Endodermal cell (in vitro differentiated cells): ENCODE measurements around the gene TMEM87B. TPM values are rescaled to one million over a fixed set of nuclear protein-coding genes. Genes with fewer than 3 reads are reported as not detected.

Source experiments
- DNase-seq: peaks from one replicate; pipeline ENCODE4 v3.0.0-alpha.2; 2017
- H3K27ac ChIP-seq: 2 replicates; pipeline ENCODE4 v1.5.1; 2013; ENCODE audit warnings: mild to moderate bottlenecking, low read depth, low read length, moderate library complexity
- H3K27me3 ChIP-seq: 2 replicates; pipeline ENCODE4 v1.6.1; 2013; ENCODE audit warnings: mild to moderate bottlenecking, low read length, moderate library complexity; ENCODE audit not compliant: insufficient read depth, control insufficient read depth, poor library complexity, severe bottlenecking
- H3K36me3 ChIP-seq: 2 replicates; pipeline ENCODE4 v1.7.0; 2013; ENCODE audit warnings: mild to moderate bottlenecking, low read length, moderate library complexity; ENCODE audit not compliant: control insufficient read depth, insufficient read depth
- H3K4me1 ChIP-seq: one replicate; pipeline ENCODE4 v1.7.0; 2013; ENCODE audit warnings: low read length; ENCODE audit not compliant: control insufficient read depth, insufficient read depth
- H3K4me3 ChIP-seq: 2 replicates; pipeline ENCODE4 v1.5.1; 2013; ENCODE audit warnings: mild to moderate bottlenecking, low read length, moderate library complexity
- H3K9ac ChIP-seq: 2 replicates; pipeline ENCODE4 v1.6.1; 2013; ENCODE audit warnings: mild to moderate bottlenecking, low read length, moderate library complexity; ENCODE audit not compliant: poor library complexity, severe bottlenecking; ENCODE audit errors: extremely low read depth
- H3K9me3 ChIP-seq: 2 replicates; pipeline ENCODE4 v1.6.1; 2013; ENCODE audit warnings: mild to moderate bottlenecking, low read length, moderate library complexity; ENCODE audit not compliant: control insufficient read depth
- H3K27ac Mint-ChIP-seq: 2 replicates; pipeline ENCODE4 v1.8.0; 2020; ENCODE audit warnings: mixed read lengths
- H3K27me3 Mint-ChIP-seq: 2 replicates; pipeline ENCODE4 v1.8.0; 2021; ENCODE audit warnings: mild to moderate bottlenecking, mixed read lengths; ENCODE audit not compliant: insufficient read depth
- H3K36me3 Mint-ChIP-seq: 2 replicates; pipeline ENCODE4 v1.8.0; 2020; ENCODE audit warnings: low read depth, mixed read lengths
- H3K4me1 Mint-ChIP-seq: 2 replicates; pipeline ENCODE4 v1.8.0; 2020; ENCODE audit warnings: mixed read lengths
- H3K4me3 Mint-ChIP-seq: 2 replicates; pipeline ENCODE4 v1.8.0; 2020; ENCODE audit warnings: mild to moderate bottlenecking, moderate library complexity, mixed read lengths
- H3K9me3 Mint-ChIP-seq: 2 replicates; pipeline ENCODE4 v1.8.0; 2020; ENCODE audit warnings: mild to moderate bottlenecking, mixed read lengths
- CTCF ChIP-seq: fragments of 200-600 bp; sonication (generic); conservative IDR thresholded peaks from 2 replicates; pipeline ENCODE4 v1.5.0; 2021; ENCODE audit warnings: antibody characterized with exemption, mild to moderate bottlenecking
- WGBS, 2 experiments: methylation state at CpG; one replicate each; pipeline versions ENCODE4 v1.1.5 to v1.1.7; 2013; ENCODE audit warnings: missing lambda C conversion rate in 2 of 2, mixed read lengths in 1 of 2; ENCODE audit not compliant: insufficient coverage in 1 of 2, insufficient read length in 1 of 2; 5-methylcytosine and 5-hydroxymethylcytosine counted together
- long read RNA-seq, 4 experiments: library from polyadenylated mRNA in 2 of 4; library from RNA in 1 of 4; library from capped mRNA in 1 of 4; stranded (forward) in 3 of 4; unstranded in 1 of 4; transcript quantifications; one replicate each; pipeline ENCODE4 v2.0.0, GENCODE V29; 2020 to 2021; ENCODE audit warnings: inconsistent platforms in 1 of 4
- polyA plus RNA-seq, 2 experiments: library from polyadenylated mRNA; stranded (reverse); fragments of 50-300 nt; gene quantifications; one replicate each; pipeline ENCODE4 v1.2.3, GENCODE V29; 2013
- total RNA-seq, 2 donors: library from RNA; stranded (reverse); fragmentation: NEBNext Ultra II Directional in 1 of 2; extraction: Animal tissue kit (Norgen Biotek cat#: 25700) in 1 of 2; gene quantifications; 2 replicates in 1 of 2; 3 replicates in 1 of 2; pipeline ENCODE4 v1.2.1, GENCODE V29; 2021

TMEM87B gene
- total RNA-seq = 10 to 100 TPM; 20.2 to 22.3 TPM
- polyA plus RNA-seq (2013, experiment 1 of 2) = 12.8 TPM
- polyA plus RNA-seq (2013, experiment 2 of 2) = 14.4 TPM
- long read RNA-seq, experiment 1, partial matches to known transcripts = 2 of 8 reads
- long read RNA-seq, experiment 1, other reads (novel, unspliced or antisense) = 6 of 8 reads
- long read RNA-seq, experiment 2, full-length matches to known transcripts = 13 of 32 reads
- long read RNA-seq, experiment 2, partial matches to known transcripts = 6 of 32 reads
- long read RNA-seq, experiment 2, other reads (novel, unspliced or antisense) = 13 of 32 reads
- long read RNA-seq, experiment 3, full-length matches to known transcripts = 72 of 85 reads
- long read RNA-seq, experiment 3, partial matches to known transcripts = 2 of 85 reads
- long read RNA-seq, experiment 3, other reads (novel, unspliced or antisense) = 11 of 85 reads
- long read RNA-seq, experiment 4 = 0 reads

DNA sequence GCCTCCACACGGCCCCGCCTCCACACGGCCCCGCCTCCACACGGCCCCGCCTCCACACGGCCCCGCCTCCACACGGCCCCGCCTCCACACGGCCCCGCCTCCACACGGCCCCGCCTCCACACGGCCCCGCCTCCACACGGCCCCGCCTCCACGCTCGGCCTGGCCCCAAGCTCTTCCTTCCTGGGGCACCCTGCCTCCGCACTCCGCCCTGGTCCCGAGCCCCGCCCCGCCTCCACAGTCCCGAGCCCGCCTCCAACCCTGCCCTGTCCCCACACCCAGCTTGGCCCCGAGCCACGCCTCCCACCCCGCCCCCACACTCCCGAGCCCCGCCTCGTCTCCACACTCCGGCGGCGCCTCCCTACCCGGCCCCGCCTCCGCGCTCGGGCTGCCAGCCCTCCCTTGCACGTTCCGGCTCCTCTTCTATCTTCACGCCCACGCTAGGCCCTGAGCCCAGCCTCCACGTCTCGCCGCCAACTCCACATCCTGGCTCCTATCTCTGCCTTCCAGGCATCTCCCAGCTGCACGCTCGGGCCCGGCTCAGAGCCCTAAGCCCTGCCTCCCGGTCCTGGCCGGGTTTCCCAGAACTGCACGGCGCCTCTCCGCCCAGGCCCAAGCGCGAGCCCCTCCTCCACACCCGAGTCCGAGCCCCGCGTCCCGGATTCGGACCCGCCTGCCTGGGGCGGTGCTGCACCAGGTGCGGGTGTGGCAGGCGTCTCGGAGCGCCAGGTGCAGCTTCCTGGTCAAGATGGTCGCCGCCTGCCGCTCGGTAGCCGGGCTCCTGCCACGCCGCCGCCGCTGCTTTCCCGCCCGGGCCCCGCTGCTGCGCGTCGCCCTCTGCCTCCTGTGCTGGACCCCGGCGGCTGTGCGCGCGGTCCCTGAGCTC is at the start of gene TMEM87B:
Gene TMEM87B, plus strand, starts transcription at position 423 of the 883 bp plus-strand sequence. Its CDS starts 323 bp downstream, at position 746.
- peak within 1 kb of the TSS; percentile 88 for H3K4me3 ChIP-seq
- H3K9me3 ChIP-seq = peaks cover 6% of the 10 kb centered on the region
- no peaks in the 10 kb centered on the region for H3K27me3 Mint-ChIP-seq
- peaks cover 4% of the 10 kb centered on the region for H3K36me3 ChIP-seq
- no peak for TF ChIP-seq CTCF
- no peaks in the 10 kb centered on the region for H3K27me3 ChIP-seq
- H3K4me1 Mint-ChIP-seq = peaks cover 20% of the 10 kb centered on the region
- peak within 1 kb of the TSS; percentile 60 for H3K9ac ChIP-seq
- 0% methylated on average over 15 to 81 of the region's 90 CpGs for WGBS, 2 experiments
- H3K27ac Mint-ChIP-seq = peak within 1 kb of the TSS; percentile 93
- H3K9me3 Mint-ChIP-seq = peaks cover 6% of the 10 kb centered on the region
- peak within 1 kb of the TSS; percentile 83 for H3K4me3 Mint-ChIP-seq
- peak within 1 kb of the TSS; percentile 83 for H3K27ac ChIP-seq
- DNase-seq = peak; percentile 100
- peaks cover 13% of the 10 kb centered on the region for H3K36me3 Mint-ChIP-seq
- H3K4me1 ChIP-seq = peaks cover 4% of the 10 kb centered on the region

DNA sequence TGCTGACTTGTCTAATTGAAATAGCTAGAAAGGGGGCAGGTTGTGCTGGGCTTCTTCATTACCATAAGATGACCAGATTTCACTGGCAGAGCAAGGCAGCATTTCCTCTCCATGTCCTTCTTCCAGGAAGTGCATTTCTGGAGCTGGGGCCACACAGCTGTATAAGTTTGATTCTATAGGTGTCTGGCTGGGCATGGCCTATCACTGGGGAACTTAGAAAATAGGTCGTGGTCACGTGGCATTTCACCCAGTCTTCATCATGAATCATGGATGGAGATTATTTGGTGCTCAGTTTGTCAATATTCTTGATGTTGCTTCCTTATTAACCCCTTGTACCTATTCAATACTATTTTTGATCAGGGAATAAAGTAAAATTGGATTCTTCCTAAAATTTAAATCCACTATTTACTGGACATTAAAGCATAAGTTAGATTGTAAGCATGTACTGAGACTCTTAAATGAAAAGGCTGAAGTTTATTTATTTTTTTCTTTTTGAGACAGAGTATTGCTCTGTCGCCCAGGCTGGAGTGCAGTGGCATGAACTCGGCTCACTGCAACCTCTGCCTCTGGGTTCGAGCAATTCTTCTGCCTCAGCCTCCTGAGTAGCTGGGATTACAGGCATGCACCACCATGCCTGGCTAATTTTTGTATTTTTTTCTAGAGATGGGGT is 49.5 kb upstream of the TMEM87B start:
- Mint-ChIP-seq H3K4me3 (no peak overlapping the region), H3K4me1 (no peaks in the 10 kb centered on the region), H3K9me3 (no peaks in the 10 kb centered on the region), H3K36me3 (peaks cover 60% of the 10 kb centered on the region), H3K27me3 (no peaks in the 10 kb centered on the region), H3K27ac (peak overlapping the region; percentile 21)
- Histone ChIP-seq H3K4me1 (no peaks in the 10 kb centered on the region), H3K4me3 (no peak overlapping the region), H3K27me3 (no peaks in the 10 kb centered on the region), H3K27ac (no peak overlapping the region), H3K9me3 (no peaks in the 10 kb centered on the region), H3K36me3 (peaks cover 88% of the 10 kb centered on the region), H3K9ac (no peak overlapping the region)
- no peak for DNase-seq
- TF ChIP-seq CTCF = no peak
- 90 to 98% methylated on average over 5 of the region's 5 CpGs for WGBS, 2 experiments

- 92% methylated on average over 3 of the region's 4 CpGs; no CpG with 5 or more reads in 1 of the 2 experiments for WGBS, 2 experiments
- Histone ChIP-seq H3K4me1 (no peaks in the 10 kb centered on the region), H3K9me3 (no peaks in the 10 kb centered on the region), H3K4me3 (no peak overlapping the region), H3K27ac (no peak overlapping the region), H3K27me3 (no peaks in the 10 kb centered on the region), H3K36me3 (peaks cover 88% of the 10 kb centered on the region), H3K9ac (no peak overlapping the region)
- H3K4me1 Mint-ChIP-seq = no peaks in the 10 kb centered on the region
- no peak for DNase-seq
- no peaks in the 10 kb centered on the region for H3K9me3 Mint-ChIP-seq
- H3K27me3 Mint-ChIP-seq = no peaks in the 10 kb centered on the region
- TF ChIP-seq CTCF = no peak
- H3K36me3 Mint-ChIP-seq = peaks cover 61% of the 10 kb centered on the region
- H3K27ac Mint-ChIP-seq = no peak overlapping the region
- no peak overlapping the region for H3K4me3 Mint-ChIP-seq
These were observed 49.0 kb upstream of the TMEM87B start for GRCh38 chr2:112006076-112006410.
